B cell (primary cell): ENCODE measurements around the gene FAM120B. TPM values are rescaled to one million over a fixed set of nuclear protein-coding genes. Genes with fewer than 3 reads are reported as not detected.

Experiments
- ATAC-seq: fragments of 200-7000 bp; cut with Tn5 transposase; one replicate; pipeline ENCODE4 v1.10.0; 2021; ENCODE audit warnings: low read depth, mild to moderate bottlenecking, moderate number of reproducible peaks, moderate library complexity
- CTCF ChIA-PET: fragments of 350-600 bp; sonication (Branson Sonifier 250); formaldehyde crosslinking; loops from one replicate; lab custom pipeline; 2021; ENCODE audit warnings: antibody characterized with exemption, inconsistent platforms; lab: Charles Lee
- POLR2A ChIA-PET: fragments of 350-600 bp; sonication (Branson Sonifier 250); formaldehyde crosslinking; loops from one replicate; lab custom pipeline; 2021; ENCODE audit warnings: antibody characterized with exemption; lab: Charles Lee
- DNase-seq: peaks from one replicate; pipeline ENCODE4 v3.0.0; 2013
- H2AFZ ChIP-seq: 2 replicates; pipeline ENCODE4 v1.6.1; 2012; ENCODE audit warnings: mild to moderate bottlenecking, low read depth, low read length; ENCODE audit not compliant: insufficient read depth, poor library complexity, severe bottlenecking
- H3K27ac ChIP-seq, 2 donors: 1 replicate in 1 of 2; 2 replicates in 1 of 2; pipeline ENCODE4 v1.5.1; 2012 to 2013; ENCODE audit warnings: low read length in 2 of 2, mild to moderate bottlenecking in 2 of 2, moderate library complexity in 1 of 2
- H3K27me3 ChIP-seq, 4 experiments: fragments of 200-600 bp in 1 of 4; sonication (generic) in 1 of 4; replicated peaks in 1 of 4; 1 replicate in 2 of 4; 2 replicates in 2 of 4; pipeline versions ENCODE4 v1.6.1 to v1.7.0; 2013 to 2016; ENCODE audit warnings: low read length in 3 of 4, mild to moderate bottlenecking in 2 of 4, mixed read lengths in 1 of 4, moderate library complexity in 1 of 4; ENCODE audit not compliant: insufficient read depth in 4 of 4, control insufficient read depth in 3 of 4; ENCODE audit errors: control extremely low read depth in 1 of 4
- H3K36me3 ChIP-seq, 2 experiments: replicated peaks in 1 of 2; 1 replicate in 1 of 2; 2 replicates in 1 of 2; pipeline versions ENCODE4 v1.6.1 to v1.7.1; 2013; ENCODE audit warnings: low read length in 1 of 2; ENCODE audit not compliant: insufficient read depth in 2 of 2, control insufficient read depth in 1 of 2; ENCODE audit errors: control extremely low read depth in 1 of 2, extremely low read depth in 1 of 2
- H3K4me1 ChIP-seq, 2 donors: fragments of 200-600 bp in 1 of 2; sonication (generic) in 1 of 2; 1 replicate in 1 of 2; 2 replicates in 1 of 2; pipeline versions ENCODE4 v1.5.1 to v1.6.1; 2013 to 2017; ENCODE audit warnings: low read length in 2 of 2; ENCODE audit not compliant: control insufficient read depth in 2 of 2, insufficient read depth in 2 of 2
- H3K4me2 ChIP-seq: replicated peaks from 2 replicates; pipeline ENCODE3; 2012; ENCODE audit warnings: mild to moderate bottlenecking, low read depth, low read length; ENCODE audit not compliant: poor library complexity, severe bottlenecking
- H3K4me3 ChIP-seq, 5 experiments: fragments of 200-600 bp in 1 of 5; sonication (generic) in 1 of 5; 1 replicate in 3 of 5; 2 replicates in 2 of 5; pipeline versions ENCODE4 v1.5.1 to v1.7.0; 2011 to 2016; ENCODE audit warnings: low read length in 4 of 5, mild to moderate bottlenecking in 4 of 5, low read depth in 2 of 5, control low read depth in 1 of 5, moderate library complexity in 1 of 5; ENCODE audit not compliant: insufficient read depth in 1 of 5; ENCODE audit errors: control extremely low read depth in 1 of 5, extremely low read depth in 1 of 5
- H3K79me2 ChIP-seq: fragments of 200-600 bp; sonication (generic); one replicate; pipeline ENCODE4 v1.6.0; 2016; ENCODE audit warnings: low read length; ENCODE audit not compliant: control insufficient read depth, insufficient read depth
- H3K9ac ChIP-seq: fragments of 200-600 bp; sonication (generic); 2 replicates; pipeline ENCODE4 v1.6.1; 2017; ENCODE audit warnings: mild to moderate bottlenecking, low read length, moderate library complexity
- H3K9me3 ChIP-seq, 3 donors: one replicate each; pipeline versions ENCODE4 v1.6.1 to v1.7.1; 2013; ENCODE audit warnings: low read length in 2 of 3; ENCODE audit not compliant: control insufficient read depth in 2 of 3, insufficient read depth in 1 of 3; ENCODE audit errors: control extremely low read depth in 1 of 3
- H4K20me1 ChIP-seq: 2 replicates; pipeline ENCODE4 v1.6.0; 2012; ENCODE audit warnings: mild to moderate bottlenecking, low read length; ENCODE audit not compliant: insufficient read depth, control insufficient read depth, poor library complexity, severe bottlenecking
- H3K27ac Mint-ChIP-seq: one replicate; pipeline ENCODE4 v1.8.0; 2021; ENCODE audit warnings: mixed read lengths
- H3K27me3 Mint-ChIP-seq: one replicate; pipeline ENCODE4 v1.8.0; 2021; ENCODE audit warnings: mixed read lengths
- H3K4me1 Mint-ChIP-seq: one replicate; pipeline ENCODE4 v1.8.0; 2021; ENCODE audit warnings: mixed read lengths
- H3K4me3 Mint-ChIP-seq: one replicate; pipeline ENCODE4 v1.8.0; 2021; ENCODE audit warnings: mixed read lengths
- H3K9me3 Mint-ChIP-seq: one replicate; pipeline ENCODE4 v1.8.0; 2022; ENCODE audit warnings: mixed read lengths; ENCODE audit not compliant: insufficient read depth
- EZH2 ChIP-seq: IDR thresholded peaks from 2 replicates; pipeline ENCODE4 v1.6.1; 2012; ENCODE audit warnings: borderline replicate concordance, low read depth, mild to moderate bottlenecking, moderate library complexity, low read length; ENCODE audit not compliant: insufficient read depth, poor library complexity, severe bottlenecking
- WGBS: methylation state at CpG from one replicate; pipeline ENCODE4 v1.1.5; 2013; ENCODE audit warnings: missing lambda C conversion rate; ENCODE audit not compliant: insufficient coverage; 5-methylcytosine and 5-hydroxymethylcytosine counted together
- intact Hi-C: fragments of 100-400 bp; cut with micrococcal nuclease; formaldehyde crosslinking; loops from one replicate; pipeline ENCODE4 v1.10.0; 2022
- polyA plus RNA-seq: library from polyadenylated mRNA; depleted of rRNA; stranded (reverse); fragments of >200 nt; gene quantifications from 2 replicates; pipeline ENCODE4 v1.2.3, GENCODE V29; 2012
- total RNA-seq, 2 donors: library from RNA; stranded (reverse); fragments of 120-200 nt in 1 of 2; gene quantifications; 1 replicate in 1 of 2; 2 replicates in 1 of 2; pipeline versions ENCODE4 v1.2.3 to v1.2.4, GENCODE V29; 2013 to 2022
- TF ChIP-seq, protein P1 (sequence below): fragments of 200-600 bp; IDR thresholded peaks from one replicate; pipeline ENCODE4 v1.8.0; 2022; ENCODE audit warnings: antibody characterized with exemption, mild to moderate bottlenecking

Gene FAM120B
- total and polyA plus RNA-seq, 2 donors (not counting 1 experiment from before 2014, with no cell fraction given) = 12.5 to 51.7 TPM

DNA sequence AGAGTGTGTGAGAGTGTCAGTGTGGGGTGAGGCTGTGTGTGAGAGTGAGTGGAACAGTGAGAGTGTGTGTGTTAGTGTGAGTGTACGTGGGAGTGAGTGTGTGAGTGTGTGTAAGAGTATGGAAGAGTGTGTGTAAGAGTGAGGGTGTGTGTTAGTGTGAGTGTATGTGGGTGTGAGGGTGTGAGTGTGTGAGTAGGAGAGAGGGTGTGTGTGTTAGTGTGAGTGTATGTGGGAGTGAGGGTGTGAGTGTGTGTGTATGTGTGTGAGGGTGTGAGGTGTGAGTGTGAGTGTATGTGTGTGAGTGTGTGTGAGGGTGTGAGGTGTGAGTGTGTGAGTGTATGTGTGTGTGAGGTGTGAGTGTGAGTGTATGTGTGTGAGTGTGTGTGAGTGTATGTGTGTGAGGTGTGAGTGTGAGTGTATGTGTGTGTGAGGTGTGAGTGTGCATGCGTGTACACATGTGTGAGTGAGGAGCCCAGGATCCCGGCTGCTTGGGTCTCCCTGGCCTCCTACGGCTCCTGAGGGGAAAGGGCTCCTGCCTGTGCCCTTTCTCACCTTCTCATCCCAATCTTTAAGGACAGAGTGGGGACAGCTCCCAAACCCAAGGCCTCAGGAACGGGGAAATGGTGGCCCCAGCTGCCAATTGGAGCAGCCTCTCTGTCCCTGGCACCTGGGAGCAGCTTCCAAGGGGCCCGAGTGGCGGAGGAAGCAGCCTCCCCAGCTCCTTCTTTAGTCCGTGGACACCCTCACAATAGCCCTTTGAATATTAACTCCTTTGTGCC lies 146.4 kb downstream of the FAM120B start:
- peaks cover 3% of the 10 kb centered on the region for H3K9me3 Mint-ChIP-seq
- DNase-seq (no peak), ATAC-seq (no peak)
- TF ChIP-seq EZH2 = no peak
- TF ChIP-seq, protein P1, sequence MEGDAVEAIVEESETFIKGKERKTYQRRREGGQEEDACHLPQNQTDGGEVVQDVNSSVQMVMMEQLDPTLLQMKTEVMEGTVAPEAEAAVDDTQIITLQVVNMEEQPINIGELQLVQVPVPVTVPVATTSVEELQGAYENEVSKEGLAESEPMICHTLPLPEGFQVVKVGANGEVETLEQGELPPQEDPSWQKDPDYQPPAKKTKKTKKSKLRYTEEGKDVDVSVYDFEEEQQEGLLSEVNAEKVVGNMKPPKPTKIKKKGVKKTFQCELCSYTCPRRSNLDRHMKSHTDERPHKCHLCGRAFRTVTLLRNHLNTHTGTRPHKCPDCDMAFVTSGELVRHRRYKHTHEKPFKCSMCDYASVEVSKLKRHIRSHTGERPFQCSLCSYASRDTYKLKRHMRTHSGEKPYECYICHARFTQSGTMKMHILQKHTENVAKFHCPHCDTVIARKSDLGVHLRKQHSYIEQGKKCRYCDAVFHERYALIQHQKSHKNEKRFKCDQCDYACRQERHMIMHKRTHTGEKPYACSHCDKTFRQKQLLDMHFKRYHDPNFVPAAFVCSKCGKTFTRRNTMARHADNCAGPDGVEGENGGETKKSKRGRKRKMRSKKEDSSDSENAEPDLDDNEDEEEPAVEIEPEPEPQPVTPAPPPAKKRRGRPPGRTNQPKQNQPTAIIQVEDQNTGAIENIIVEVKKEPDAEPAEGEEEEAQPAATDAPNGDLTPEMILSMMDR = no peak
- H3K9me3 ChIP-seq = peaks cover 0 to 18% (median 0%) of the 10 kb centered on the region in 3 donors
- no peak overlapping the region for H2AFZ ChIP-seq
- intact Hi-C loops = no loop called here
- no peaks in the 10 kb centered on the region for H3K4me1 Mint-ChIP-seq
- no peaks in the 10 kb centered on the region for H4K20me1 ChIP-seq
- no peaks in the 10 kb centered on the region for H3K4me1 ChIP-seq
- H3K27ac Mint-ChIP-seq = no peak overlapping the region
- CTCF ChIA-PET = no interaction called here
- H3K4me3 Mint-ChIP-seq = no peak overlapping the region
- H3K27ac ChIP-seq = no peak overlapping the region
- H3K79me2 ChIP-seq = no peaks in the 10 kb centered on the region
- H3K4me2 ChIP-seq = no peak overlapping the region
- no peaks in the 10 kb centered on the region for H3K27me3 Mint-ChIP-seq
- H3K36me3 ChIP-seq = no peaks in the 10 kb centered on the region
- WGBS = 72% methylated on average over 6 of the region's 8 CpGs
- peaks cover 0 to 2% (median 0%) of the 10 kb centered on the region in 4 experiments for H3K27me3 ChIP-seq
- POLR2A ChIA-PET = no interaction called here
- H3K9ac ChIP-seq = no peak overlapping the region
- no peak overlapping the region for H3K4me3 ChIP-seq
